GM23338 (cell line): Measurements from ENCODE around the gene PGAP1. TPM values are rescaled to one million over a fixed set of nuclear protein-coding genes. Genes with fewer than 3 reads are reported as not detected.

Experiments
- ATAC-seq: fragments of 200-7000 bp; cut with Tn5 transposase; 3 replicates; pipeline ENCODE4 v1.9.1; 2020
- DNase-seq: peaks from one replicate; pipeline ENCODE4 v3.0.0-alpha.2; 2015; ENCODE audit warnings: low spot score
- H2AFZ ChIP-seq: fragments of 200-600 bp; sonication (generic); 2 replicates; pipeline ENCODE4 v1.8.0; 2016; ENCODE audit warnings: antibody characterized with exemption, mild to moderate bottlenecking, moderate library complexity
- H3F3A ChIP-seq: fragments of 200-600 bp; sonication (generic); replicated peaks from 2 replicates; pipeline ENCODE4 v1.8.0; 2017; ENCODE audit warnings: antibody characterized with exemption, mixed run types, low read depth
- H3K27ac ChIP-seq: fragments of 200-600 bp; sonication (generic); 2 replicates; pipeline ENCODE4 v1.6.1; 2016; ENCODE audit warnings: low read depth
- H3K27me3 ChIP-seq: fragments of 200-600 bp; sonication (generic); 2 replicates; pipeline ENCODE4 v1.8.0; 2016; ENCODE audit warnings: mild to moderate bottlenecking, mixed run types, moderate library complexity; ENCODE audit not compliant: insufficient read depth
- H3K36me3 ChIP-seq: fragments of 200-600 bp; sonication (generic); 2 replicates; pipeline ENCODE4 v1.8.0; 2016; ENCODE audit warnings: mild to moderate bottlenecking; ENCODE audit not compliant: insufficient read depth
- H3K4me1 ChIP-seq: fragments of 200-600 bp; sonication (generic); 2 replicates; pipeline ENCODE4 v1.8.0; 2016; ENCODE audit warnings: mild to moderate bottlenecking, moderate library complexity; ENCODE audit not compliant: insufficient read depth
- H3K4me2 ChIP-seq: fragments of 200-600 bp; sonication (generic); 2 replicates; pipeline ENCODE4 v1.7.1; 2017; ENCODE audit warnings: mixed run types
- H3K4me3 ChIP-seq: fragments of 200-600 bp; sonication (generic); 2 replicates; pipeline ENCODE4 v1.6.1; 2016; ENCODE audit warnings: mixed run types
- H3K79me2 ChIP-seq: fragments of 200-600 bp; sonication (generic); replicated peaks from 2 replicates; pipeline ENCODE4 v1.8.0; 2017; ENCODE audit warnings: mild to moderate bottlenecking; ENCODE audit not compliant: insufficient read depth
- H3K9me2 ChIP-seq: fragments of 200-600 bp; sonication (generic); 2 replicates; pipeline ENCODE4 v1.8.0; 2017; ENCODE audit not compliant: insufficient read depth
- H4K20me1 ChIP-seq: fragments of 200-600 bp; sonication (generic); replicated peaks from 2 replicates; pipeline ENCODE4 v1.8.0; 2017; ENCODE audit warnings: mild to moderate bottlenecking; ENCODE audit not compliant: insufficient read depth
- H3K27ac Mint-ChIP-seq: 2 replicates; pipeline ENCODE4 v1.8.0; 2020; ENCODE audit warnings: inconsistent platforms, mild to moderate bottlenecking, moderate library complexity, mixed read lengths
- H3K27me3 Mint-ChIP-seq: 3 replicates; pipeline ENCODE4 v1.8.0; 2022; ENCODE audit warnings: low read depth, mild to moderate bottlenecking, moderate library complexity, mixed read lengths, inconsistent platforms; ENCODE audit not compliant: insufficient read depth, poor library complexity
- H3K36me3 Mint-ChIP-seq: 3 replicates; pipeline ENCODE4 v1.8.0; 2021; ENCODE audit warnings: low read depth, mild to moderate bottlenecking, inconsistent platforms, moderate library complexity, mixed read lengths
- H3K4me1 Mint-ChIP-seq: 3 replicates; pipeline ENCODE4 v1.8.0; 2020; ENCODE audit warnings: mild to moderate bottlenecking, inconsistent platforms, mixed read lengths
- H3K4me3 Mint-ChIP-seq: 3 replicates; pipeline ENCODE4 v1.8.0; 2021; ENCODE audit warnings: moderate library complexity, mild to moderate bottlenecking, inconsistent platforms, mixed read lengths
- H3K9me3 Mint-ChIP-seq: 3 replicates; pipeline ENCODE4 v1.8.0; 2020; ENCODE audit warnings: moderate library complexity, mild to moderate bottlenecking, inconsistent platforms, mixed read lengths
- CREB1 ChIP-seq: fragments of 250-450 bp; sonication (Bioruptor Pico); IDR thresholded peaks from 2 replicates; pipeline ENCODE4 v1.5.0; 2020; ENCODE audit warnings: low read depth, mild to moderate bottlenecking, moderate library complexity
- CTCF ChIP-seq, 2 experiments: fragments of 200-600 bp in 1 of 2; sonication (generic) in 1 of 2; conservative IDR thresholded peaks; 2 replicates each; pipeline versions ENCODE4 v1.5.1 to v1.6.1; 2016 to 2017; ENCODE audit warnings: antibody characterized with exemption in 2 of 2, low read depth in 2 of 2, mild to moderate bottlenecking in 2 of 2, moderate library complexity in 1 of 2
- EZH2 ChIP-seq: fragments of 200-600 bp; sonication (generic); IDR thresholded peaks from one replicate; pipeline ENCODE4 v1.8.0; 2017; ENCODE audit warnings: antibody characterized with exemption, mild to moderate bottlenecking, low read depth; ENCODE audit not compliant: unreplicated experiment
- EZH2phosphoT487 ChIP-seq: fragments of 200-600 bp; sonication (generic); IDR thresholded peaks from one replicate; pipeline ENCODE4 v1.8.1; 2018; ENCODE audit warnings: antibody characterized with exemption; ENCODE audit not compliant: unreplicated experiment
- JUNB ChIP-seq: IDR thresholded peaks from one replicate; pipeline ENCODE4 v1.6.1; 2016; ENCODE audit warnings: antibody characterized with exemption; ENCODE audit not compliant: unreplicated experiment
- POLR2AphosphoS5 ChIP-seq: IDR thresholded peaks from 2 replicates; pipeline ENCODE4 v1.6.1; 2016; ENCODE audit warnings: antibody characterized with exemption, low read depth
- REST ChIP-seq: IDR thresholded peaks from one replicate; pipeline ENCODE4 v1.6.1; 2018; ENCODE audit warnings: antibody characterized with exemption; ENCODE audit not compliant: unreplicated experiment
- STAT1 ChIP-seq: IDR thresholded peaks from one replicate; pipeline ENCODE4 v1.6.1; 2016; ENCODE audit warnings: antibody characterized with exemption; ENCODE audit not compliant: unreplicated experiment
- ZNF331 ChIP-seq: fragments of 250-450 bp; sonication (Bioruptor Pico); IDR thresholded peaks from 2 replicates; pipeline ENCODE4 v1.5.0; 2020; ENCODE audit warnings: low read depth, mild to moderate bottlenecking, moderate library complexity
- ZNF462 ChIP-seq: fragments of 250-450 bp; sonication (Bioruptor Pico); IDR thresholded peaks from 2 replicates; pipeline ENCODE4 v1.5.0; 2020; ENCODE audit warnings: mild to moderate bottlenecking, moderate library complexity
- polyA plus RNA-seq: library from polyadenylated mRNA; unstranded; fragments of >200 nt; fragmentation: Nextera tagmentation; extraction: Ambion mirVana; gene quantifications from 2 replicates; pipeline ENCODE4 v1.2.1, GENCODE V29; 2016
- total RNA-seq: library from RNA; depleted of rRNA; stranded (reverse); fragments of >200 nt; shearing (Covaris generic); gene quantifications from 2 replicates; pipeline ENCODE4 v1.2.3, GENCODE V29; 2014
- TF ChIP-seq, protein P1 (sequence below): IDR thresholded peaks from 2 replicates; pipeline ENCODE4 v1.6.1; 2016; ENCODE audit warnings: antibody characterized with exemption

Gene PGAP1
- total and polyA plus RNA-seq, 2 experiments from 2014 or later, result 9.8 to 26.5 TPM

GRCh38 chr2:196845371-196845770 is 81.1 kb downstream of the PGAP1 start (continued):
- TF ChIP-seq STAT1 (no peak), CTCF (conservative IDR thresholded peaks at IDR 0.05; ENCODE audit: low read depth in 2 of 2) (no peak), ZNF462 (no peak)

- no peaks in the 10 kb centered on the region for H4K20me1 ChIP-seq
- DNase-seq, result no peak
- TF ChIP-seq REST, result no peak
- TF ChIP-seq ZNF331, result no peak
- no peak for TF ChIP-seq JUNB
- no peak for TF ChIP-seq CREB1 (CRISPR knock-in tag)
- TF ChIP-seq EZH2phosphoT487, result no peak
- no peak for TF ChIP-seq STAT1
- TF ChIP-seq EZH2, result no peak
- TF ChIP-seq, protein P1, sequence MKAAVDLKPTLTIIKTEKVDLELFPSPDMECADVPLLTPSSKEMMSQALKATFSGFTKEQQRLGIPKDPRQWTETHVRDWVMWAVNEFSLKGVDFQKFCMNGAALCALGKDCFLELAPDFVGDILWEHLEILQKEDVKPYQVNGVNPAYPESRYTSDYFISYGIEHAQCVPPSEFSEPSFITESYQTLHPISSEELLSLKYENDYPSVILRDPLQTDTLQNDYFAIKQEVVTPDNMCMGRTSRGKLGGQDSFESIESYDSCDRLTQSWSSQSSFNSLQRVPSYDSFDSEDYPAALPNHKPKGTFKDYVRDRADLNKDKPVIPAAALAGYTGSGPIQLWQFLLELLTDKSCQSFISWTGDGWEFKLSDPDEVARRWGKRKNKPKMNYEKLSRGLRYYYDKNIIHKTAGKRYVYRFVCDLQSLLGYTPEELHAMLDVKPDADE, result no peak
- TF ChIP-seq POLR2AphosphoS5, result no peak
Observed at GRCh38 chr2:196840171-196840570, 86.3 kb downstream of the PGAP1 start.

More at GRCh38 chr2:196840171-196840570, 86.3 kb downstream of the PGAP1 start:
- no peaks in the 10 kb centered on the region for H3K27me3 ChIP-seq
- H3K4me1 ChIP-seq, result no peaks in the 10 kb centered on the region
- no peak for ATAC-seq
- Mint-ChIP-seq H3K27me3 (no peaks in the 10 kb centered on the region), H3K4me3 (no peak overlapping the region), H3K27ac (no peak overlapping the region), H3K9me3 (no peaks in the 10 kb centered on the region), H3K36me3 (peaks cover 21% of the 10 kb centered on the region), H3K4me1 (no peaks in the 10 kb centered on the region)
- no peaks in the 10 kb centered on the region for H3K9me2 ChIP-seq
- no peak overlapping the region for H2AFZ ChIP-seq
- H3K4me2 ChIP-seq, result no peak overlapping the region
- H3K27ac ChIP-seq, result no peak overlapping the region
- peaks cover 10% of the 10 kb centered on the region; the same call in 1 of the 2 replicates for H3K36me3 ChIP-seq
- no peaks in the 10 kb centered on the region for H3K79me2 ChIP-seq
- no peaks in the 10 kb centered on the region for H3F3A ChIP-seq
- no peak overlapping the region for H3K4me3 ChIP-seq
